OCI-LY3 (cell line): Measurements from ENCODE around the gene AUTS2.

ENCODE experiments used
- CTCF ChIP-seq: fragments of 200-600, 300-600 bp; sonication (generic); IDR thresholded peaks from 2 replicates; pipeline ENCODE4 v1.5.1; 2014; ENCODE audit warnings: antibody characterized with exemption, low read length, low read depth
- EZH2phosphoT487 ChIP-seq: fragments of 200-600 bp; shearing (Covaris generic); IDR thresholded peaks from 2 replicates; pipeline ENCODE4 v1.6.1; 2018; ENCODE audit warnings: antibody characterized with exemption, mixed run types, low read depth

GRCh38 chr7:70268179-70268578, 669.9 kb downstream of the AUTS2 start:
- TF ChIP-seq CTCF (no peak), EZH2phosphoT487 (no peak)
